Ishikawa (cell line): ENCODE data around the gene EGR4.

ENCODE experiments used
- CEBPB ChIP-seq: IDR thresholded peaks from 2 replicates; pipeline ENCODE4 v1.6.1; 2012
- CREB1 ChIP-seq: IDR thresholded peaks from 2 replicates; pipeline ENCODE4 v1.6.1; 2012; ENCODE audit warnings: low read depth
- TAF1 ChIP-seq: IDR thresholded peaks from 2 replicates; pipeline ENCODE4 v1.6.1; 2012; ENCODE audit warnings: low read depth, mild to moderate bottlenecking
- USF1 ChIP-seq: IDR thresholded peaks from 2 replicates; pipeline ENCODE4 v1.6.1; 2012

- TF ChIP-seq CEBPB (no peak), CREB1 (no peak), TAF1 (no peak), USF1 (no peak)
Observed at GRCh38 chr2:73300926-73301325, 7.6 kb upstream of the EGR4 start.
